DND-41 (cell line): ENCODE measurements around the gene CHORDC1.
"Not testable (repeated sequence)": the region's sequence is repeated elsewhere in the genome, so short reads cannot be mapped to it uniquely, and the experiment has no call there.

Experiments
- ATAC-seq: fragments of 200-7000 bp; cut with Tn5 transposase; 3 replicates; pipeline ENCODE4 v1.9.1; 2021; ENCODE audit warnings: low read depth; ENCODE audit not compliant: insufficient read depth
- DNase-seq: peaks from one replicate; pipeline ENCODE4 v3.0.0-alpha.2; 2020
- H2AFZ ChIP-seq: 2 replicates; pipeline ENCODE4 v1.6.0; 2012; ENCODE audit warnings: low read depth, low read length
- H3K27ac ChIP-seq: 2 replicates; pipeline ENCODE4 v1.5.1; 2012; ENCODE audit warnings: low read length, inconsistent platforms
- H3K27me3 ChIP-seq: fragments of 200-600 bp; sonication (generic); 2 replicates; pipeline ENCODE4 v1.6.0; 2012; ENCODE audit warnings: low read length, mild to moderate bottlenecking, inconsistent platforms; ENCODE audit not compliant: insufficient read depth, poor library complexity
- H3K36me3 ChIP-seq: 2 replicates; pipeline ENCODE4 v1.5.1; 2012; ENCODE audit warnings: low read length, inconsistent platforms; ENCODE audit not compliant: insufficient read depth
- H3K4me1 ChIP-seq: 2 replicates; pipeline ENCODE4 v1.5.1; 2012; ENCODE audit warnings: mild to moderate bottlenecking, low read length; ENCODE audit not compliant: insufficient read depth
- H3K4me2 ChIP-seq: 2 replicates; pipeline ENCODE4 v1.6.0; 2012; ENCODE audit warnings: mild to moderate bottlenecking, moderate library complexity, low read length, inconsistent platforms; ENCODE audit not compliant: insufficient read depth
- H3K4me3 ChIP-seq, 2 experiments: fragments of 200-600 bp in 1 of 2; shearing (Covaris generic) in 1 of 2; 2 replicates each; pipeline ENCODE4 v1.5.1; 2012 to 2016; ENCODE audit warnings: inconsistent platforms in 2 of 2, low read length in 2 of 2, mild to moderate bottlenecking in 2 of 2, low read depth in 1 of 2, moderate library complexity in 1 of 2
- H3K79me2 ChIP-seq: 2 replicates; pipeline ENCODE4 v1.6.0; 2012; ENCODE audit warnings: low read length, inconsistent platforms; ENCODE audit not compliant: insufficient read depth
- H3K9ac ChIP-seq: 2 replicates; pipeline ENCODE4 v1.6.0; 2012; ENCODE audit warnings: low read depth, mild to moderate bottlenecking, inconsistent platforms, low read length, moderate library complexity
- H3K9me3 ChIP-seq: 2 replicates; pipeline ENCODE4 v1.5.1; 2012; ENCODE audit warnings: low read length, moderate library complexity, mild to moderate bottlenecking, inconsistent platforms; ENCODE audit not compliant: insufficient read depth, severe bottlenecking
- H4K20me1 ChIP-seq: 2 replicates; pipeline ENCODE4 v1.6.0; 2012; ENCODE audit warnings: low read length; ENCODE audit not compliant: insufficient read depth
- CTCF ChIP-seq: IDR thresholded peaks from 2 replicates; pipeline ENCODE4 v1.5.1; 2012; ENCODE audit warnings: borderline replicate concordance, low read length, moderate library complexity, mild to moderate bottlenecking; ENCODE audit not compliant: poor library complexity, severe bottlenecking; ENCODE audit errors: extremely low read depth
- EZH2 ChIP-seq: IDR thresholded peaks from 3 replicates; pipeline ENCODE4 v1.6.1; 2012; ENCODE audit warnings: borderline replicate concordance, low read depth, mild to moderate bottlenecking, moderate library complexity, low read length, inconsistent platforms; ENCODE audit not compliant: severe bottlenecking

The CHORDC1 gene

GRCh38 chr11:90168571-90168970 lies 54.3 kb downstream of the CHORDC1 start:
- H3K9me3 ChIP-seq = no peaks in the 10 kb centered on the region
- no peak overlapping the region for H2AFZ ChIP-seq
- H3K27ac ChIP-seq = no peak overlapping the region
- ATAC-seq = no peak
- no peaks in the 10 kb centered on the region for H3K27me3 ChIP-seq
- H3K9ac ChIP-seq = no peak overlapping the region
- TF ChIP-seq CTCF = no peak
- TF ChIP-seq EZH2 = no peak
- no peak overlapping the region for H3K4me2 ChIP-seq
- no peaks in the 10 kb centered on the region for H3K4me1 ChIP-seq
- H3K79me2 ChIP-seq = no peaks in the 10 kb centered on the region
- no peaks in the 10 kb centered on the region for H3K36me3 ChIP-seq
- no peak overlapping the region for H3K4me3 ChIP-seq
- DNase-seq = no peak
- H4K20me1 ChIP-seq = no peaks in the 10 kb centered on the region

- not testable (repeated sequence) for ATAC-seq, H2AFZ ChIP-seq, H3K27ac ChIP-seq
These were observed 55.1 kb downstream of the CHORDC1 start for GRCh38 chr11:90167704-90168103.

DNA sequence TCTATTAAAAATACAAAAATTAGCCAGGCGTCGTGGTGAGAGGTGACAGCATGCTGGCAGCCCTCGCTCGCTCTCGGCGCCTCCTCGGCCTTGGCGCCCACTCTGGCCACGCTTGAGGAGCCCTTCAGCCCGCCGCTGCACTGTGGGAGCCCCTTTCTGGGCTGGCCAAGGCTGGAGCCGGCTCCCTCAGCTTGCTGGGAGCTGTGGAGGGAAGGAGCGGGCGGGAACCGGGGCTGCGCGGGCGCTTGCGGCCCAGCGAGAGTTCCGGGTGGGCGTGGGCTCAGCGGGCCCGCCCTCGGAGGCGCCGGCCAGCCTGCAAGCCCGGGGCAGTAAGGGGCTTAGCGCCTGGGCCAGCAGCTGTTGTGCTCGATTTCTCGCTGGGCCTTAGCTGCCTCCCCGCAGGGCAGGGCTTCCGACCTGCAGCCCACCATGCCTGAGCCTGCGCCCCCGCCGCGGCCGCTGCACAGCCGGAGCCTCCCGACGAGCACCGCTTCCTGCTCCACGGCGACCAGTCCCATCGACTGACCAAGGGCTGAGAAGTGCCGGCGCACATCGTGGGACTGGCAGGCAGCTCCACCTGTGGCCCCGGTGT lies 55.8 kb downstream of the CHORDC1 start:
- H3K4me3 ChIP-seq, H3K79me2 ChIP-seq, H3K27ac ChIP-seq, H3K9ac ChIP-seq, ATAC-seq, H3K27me3 ChIP-seq, DNase-seq, H3K4me1 ChIP-seq, H3K9me3 ChIP-seq, H3K4me2 ChIP-seq, H3K36me3 ChIP-seq, H2AFZ ChIP-seq, H4K20me1 ChIP-seq: not testable (repeated sequence)

More at GRCh38 chr11:90167704-90168103, 55.1 kb downstream of the CHORDC1 start:
- H3K27me3 ChIP-seq, H3K9me3 ChIP-seq, H3K4me1 ChIP-seq, H3K79me2 ChIP-seq, H4K20me1 ChIP-seq, DNase-seq, H3K36me3 ChIP-seq, H3K4me3 ChIP-seq, H3K4me2 ChIP-seq, H3K9ac ChIP-seq: not testable (repeated sequence)
